Dedifferentiated amniotic fluid mesenchymal stem cell (primary cell): ENCODE measurements around the gene PPARD.
"Not testable (repeated sequence)": the region's sequence is repeated elsewhere in the genome, so short reads cannot be mapped to it uniquely, and the experiment has no call there.

ENCODE experiments used
- DNase-seq: peaks from one replicate; pipeline ENCODE4 v3.0.0-alpha.2; 2016; ENCODE audit errors: extremely low spot score

Gene PPARD

GRCh38 chr6:35438378-35439065, 96.2 kb downstream of the PPARD start:
- not testable (repeated sequence) for DNase-seq

GRCh38 chr6:35439308-35439707, 97.0 kb downstream of the PPARD start:
- no peak for DNase-seq

DNA sequence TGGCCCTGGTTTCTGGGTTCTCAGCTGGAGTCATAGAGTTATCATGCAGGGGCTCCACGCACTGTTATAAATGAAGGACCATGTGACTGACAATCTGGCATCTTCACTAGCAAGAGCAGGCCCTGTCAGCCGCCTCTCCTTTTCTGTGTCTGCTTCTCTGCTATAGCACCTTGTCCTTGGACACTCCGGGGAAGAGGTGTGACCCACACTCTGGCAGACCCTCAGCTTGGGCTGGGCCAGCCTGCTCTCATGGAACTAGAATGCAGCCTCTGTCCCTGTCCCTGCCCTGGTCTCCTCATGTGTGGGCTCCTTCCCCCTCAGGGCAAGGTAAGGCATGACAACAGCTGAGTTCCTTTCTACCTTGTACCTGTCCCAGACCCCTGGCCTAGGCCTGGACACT, 98.8 kb downstream of the PPARD start:
- DNase-seq: no peak

GRCh38 chr6:35441642-35442041, 99.3 kb downstream of the PPARD start:
- no peak for DNase-seq

GRCh38 chr6:35442693-35443092, 100.3 kb downstream of the PPARD start:
- DNase-seq: no peak

DNA sequence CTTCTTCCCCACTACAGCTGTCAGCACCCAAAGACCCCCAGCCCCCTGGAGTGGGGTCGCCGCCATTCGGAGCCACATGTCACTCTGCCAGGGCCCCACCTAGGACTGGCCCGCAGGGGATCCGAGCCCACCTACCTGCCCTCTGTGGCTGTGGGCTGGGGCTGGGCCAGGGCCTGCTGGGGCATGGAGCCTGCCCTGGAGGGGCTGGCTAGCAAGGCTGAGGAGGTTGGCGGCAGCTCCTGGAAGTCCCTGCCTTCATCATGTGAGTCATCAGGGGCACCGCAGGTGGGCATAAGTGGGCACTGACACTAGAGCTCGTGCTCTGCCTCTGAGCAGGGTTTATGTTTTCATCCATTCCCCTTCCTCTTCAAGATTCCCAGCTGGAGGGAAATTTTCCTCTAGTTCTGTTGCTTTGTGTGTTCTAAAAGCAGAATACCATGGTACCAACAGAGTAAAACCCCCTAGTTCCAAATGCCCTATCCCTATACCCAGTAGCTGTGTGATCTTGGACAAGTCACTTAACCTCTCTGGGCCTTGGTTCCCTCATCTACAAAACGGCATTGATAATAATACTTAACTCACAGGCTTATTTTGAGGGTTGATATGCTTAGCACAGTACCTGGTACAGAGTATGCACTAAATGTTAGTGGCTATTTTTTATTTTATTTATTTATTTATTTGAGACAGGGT, 101.1 kb downstream of the PPARD start:
- DNase-seq: no peak

DNA sequence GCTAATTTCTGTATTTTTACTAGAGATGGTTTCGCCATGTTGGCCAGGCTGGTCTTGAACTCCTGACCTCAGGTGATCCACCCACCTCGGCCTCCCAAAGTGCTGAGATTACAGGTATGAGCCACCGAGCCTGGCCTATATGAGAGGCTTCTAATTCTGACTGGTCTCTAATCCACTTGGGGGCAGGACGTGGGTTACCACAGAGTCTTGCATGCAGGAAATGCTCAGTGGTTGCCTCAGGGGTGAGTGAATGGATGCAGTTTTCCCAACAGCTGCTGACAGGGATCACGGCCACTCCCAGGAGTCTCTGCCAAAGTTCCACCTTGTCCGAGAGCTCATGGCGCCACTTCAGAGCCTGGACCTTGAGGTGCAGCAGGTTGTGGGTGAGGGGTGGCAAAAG, 103.3 kb downstream of the PPARD start:
- no peak for DNase-seq

GRCh38 chr6:35448191-35448590, 105.8 kb downstream of the PPARD start:
- DNase-seq: no peak

DNA sequence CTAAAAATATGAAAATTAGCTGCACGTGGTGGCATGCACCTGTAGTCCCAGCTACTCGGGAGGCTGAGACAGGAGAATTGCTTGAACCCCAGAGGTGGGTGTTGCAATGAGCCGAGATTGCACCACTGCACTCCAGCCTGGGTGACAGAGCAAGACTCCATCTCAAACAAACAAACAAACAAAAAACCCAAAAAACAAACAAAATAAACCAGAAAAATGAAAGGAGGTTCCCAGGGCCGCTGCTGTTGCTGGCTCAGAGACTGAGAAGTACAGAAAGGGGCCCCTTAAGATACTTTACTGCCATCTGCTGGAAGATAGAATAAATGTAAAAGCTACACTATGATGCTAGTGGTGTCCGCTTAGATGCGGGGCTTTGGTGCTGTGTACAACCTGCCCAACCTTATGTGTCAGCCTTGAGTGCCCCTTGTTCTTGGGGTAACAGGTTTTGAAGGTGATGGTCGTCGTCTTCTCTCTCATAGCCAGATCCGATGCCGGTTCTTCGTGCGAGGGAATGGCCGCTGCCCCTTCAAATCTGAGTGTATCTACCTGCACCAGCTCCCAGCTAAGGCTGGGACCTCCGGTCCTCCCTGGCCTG, 107.0 kb downstream of the PPARD start:
- DNase-seq: peak; percentile 85

DNA sequence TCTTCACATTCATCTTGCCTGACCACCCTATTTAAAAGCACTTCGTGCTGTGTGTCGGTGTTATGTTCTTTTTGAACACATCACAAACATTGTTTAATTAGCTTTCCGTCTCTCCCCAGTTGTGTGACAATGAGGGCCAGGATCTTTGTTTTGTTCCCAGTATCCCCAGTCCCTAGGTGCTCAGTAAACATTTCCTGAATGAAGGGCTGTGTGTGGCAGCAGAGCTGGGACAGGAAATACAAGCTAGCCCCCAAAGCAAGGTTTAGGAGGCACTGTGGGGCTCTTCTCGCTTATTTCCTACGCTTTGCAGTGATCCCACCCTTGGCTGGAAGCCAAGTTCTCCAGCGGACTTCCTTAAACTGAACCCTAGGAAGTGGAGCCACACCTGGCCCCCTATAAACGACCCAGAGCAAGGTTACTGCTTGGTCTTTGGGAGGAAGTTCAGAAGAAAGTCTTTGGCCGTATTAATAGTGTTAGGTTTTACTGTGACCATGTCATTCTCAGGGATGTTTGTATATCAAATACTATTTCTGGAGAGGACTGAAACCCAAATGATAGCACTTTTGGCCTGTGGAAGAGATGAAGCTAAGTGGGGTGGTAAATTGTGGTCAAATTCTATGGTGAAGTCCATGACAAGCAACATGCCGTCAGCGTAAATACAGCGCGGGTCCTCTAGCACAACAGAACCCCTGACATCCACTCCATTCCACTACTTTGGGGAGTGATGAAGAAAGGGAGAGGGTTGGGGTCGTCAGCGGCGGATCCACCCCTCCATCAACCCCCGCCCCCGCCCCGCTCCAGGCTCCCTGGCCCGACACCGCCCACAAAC, 109.2 kb downstream of the PPARD start:
- no peak for DNase-seq

- peak; percentile 85 for DNase-seq
These were observed 110.1 kb downstream of the PPARD start, which contains the start of gene FANCE for GRCh38 chr6:35452183-35453090. FANCE (plus strand) TSS chr6:35452338; CDS start chr6:35452546, 208 bp downstream.

DNA sequence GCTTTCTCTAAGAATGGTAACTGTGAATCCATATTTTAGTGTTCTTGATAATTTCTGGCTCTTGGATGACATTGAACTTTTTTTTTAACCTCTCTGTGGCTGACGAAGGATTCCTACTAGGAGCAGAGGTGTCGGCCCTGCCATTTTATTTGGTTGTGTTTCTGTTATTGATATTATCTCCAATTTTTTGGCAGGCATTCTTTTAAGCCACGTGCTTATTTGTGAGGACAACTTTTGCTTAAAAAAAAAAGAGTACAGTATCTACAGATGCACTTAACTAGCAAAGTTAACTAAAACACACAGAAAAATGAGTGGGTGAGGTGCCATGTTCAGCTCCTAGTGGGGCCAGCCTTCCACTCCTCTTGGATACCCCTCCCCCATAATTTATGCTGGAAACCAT, 110.9 kb downstream of the PPARD start:
- no peak for DNase-seq

- no peak for DNase-seq
These were observed 112.2 kb downstream of the PPARD start for GRCh38 chr6:35454391-35455110.

DNA sequence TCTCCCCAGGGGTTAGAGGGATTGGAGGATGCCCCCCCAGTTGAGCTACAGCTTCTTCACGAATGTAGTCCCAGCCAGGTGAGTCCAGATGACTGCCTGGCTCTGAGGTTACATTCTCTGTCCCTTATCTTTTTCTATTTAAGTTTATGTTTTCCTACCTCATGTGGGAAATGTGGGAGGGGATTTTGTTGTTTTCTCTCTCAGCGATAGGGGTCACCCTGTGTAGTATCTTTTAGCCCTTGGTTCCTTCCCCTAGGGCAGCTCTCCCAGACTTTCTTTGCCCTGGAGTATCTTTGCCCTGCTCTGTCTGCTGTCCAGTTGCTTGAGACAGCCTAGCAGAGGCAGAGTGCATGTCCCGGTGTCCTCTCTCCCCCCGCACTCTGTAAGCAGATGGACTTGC, 115.5 kb downstream of the PPARD start:
- DNase-seq: no peak

DNA sequence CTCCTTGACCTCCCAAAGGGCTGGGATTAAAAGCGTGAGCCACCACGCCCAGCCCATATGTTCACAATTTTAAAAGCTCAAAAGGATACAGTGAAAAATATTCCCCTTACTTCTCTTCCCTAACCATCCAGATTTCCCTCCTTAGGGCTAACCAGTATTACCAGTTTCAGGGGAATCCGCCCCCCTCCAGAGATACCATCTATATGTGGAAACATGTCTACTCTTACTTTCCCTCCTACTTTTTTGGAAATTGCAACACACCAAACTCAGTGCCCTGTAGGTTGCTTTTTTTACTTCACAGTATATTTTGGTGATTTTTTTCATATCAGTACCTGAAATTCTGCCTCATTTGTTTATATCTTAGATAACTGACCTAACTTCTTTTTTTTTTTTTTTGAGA, 118.9 kb downstream of the PPARD start:
- no peak for DNase-seq

GRCh38 chr6:35463292-35463691, 120.9 kb downstream of the PPARD start:
- DNase-seq: no peak

GRCh38 chr6:35465646-35466045, 123.3 kb downstream of the PPARD start:
- DNase-seq: no peak

DNA sequence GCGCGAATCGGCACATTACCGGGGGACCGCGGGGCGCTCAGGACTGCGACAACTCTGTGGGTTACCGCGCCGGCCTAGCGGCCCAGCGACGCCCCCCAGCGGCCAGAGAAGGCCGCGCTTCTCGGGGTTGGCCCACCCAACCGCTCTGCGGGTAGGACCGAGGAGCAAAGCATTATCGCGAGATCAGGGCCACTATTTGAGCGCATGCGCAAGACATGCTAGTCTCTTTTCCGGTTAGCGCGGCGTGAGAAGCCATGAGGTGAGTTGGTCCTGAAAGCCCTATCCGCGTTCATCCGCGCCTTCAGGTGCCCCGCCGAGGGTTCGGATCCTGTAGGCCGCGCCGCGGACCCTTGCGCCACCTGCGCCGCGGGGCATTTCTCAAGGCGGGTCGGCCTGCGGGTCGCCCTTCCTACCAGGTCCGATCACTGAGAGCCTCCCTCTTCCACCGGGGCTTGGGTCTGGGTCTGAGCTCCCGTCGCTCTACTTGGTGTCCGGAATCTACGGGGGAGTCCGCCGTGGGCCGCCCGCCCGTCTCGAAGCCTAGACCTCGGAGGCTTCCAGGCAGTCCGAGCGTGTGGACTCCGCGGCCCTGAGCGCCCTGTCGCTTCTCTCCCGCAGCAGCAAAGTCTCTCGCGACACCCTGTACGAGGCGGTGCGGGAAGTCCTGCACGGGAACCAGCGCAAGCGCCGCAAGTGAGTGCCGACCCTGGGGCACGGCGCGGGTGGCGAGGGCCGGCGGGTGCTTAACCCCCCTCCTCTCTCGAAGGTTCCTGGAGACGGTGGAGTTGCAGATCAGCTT, 126.0 kb downstream of the PPARD start, which contains the start of gene RPL10A:
TSS of gene RPL10A (plus strand) at position 221 of the 799 bp plus-strand sequence. CDS start at position 255, 34 bp downstream.
- DNase-seq: peak; percentile 97

DNA sequence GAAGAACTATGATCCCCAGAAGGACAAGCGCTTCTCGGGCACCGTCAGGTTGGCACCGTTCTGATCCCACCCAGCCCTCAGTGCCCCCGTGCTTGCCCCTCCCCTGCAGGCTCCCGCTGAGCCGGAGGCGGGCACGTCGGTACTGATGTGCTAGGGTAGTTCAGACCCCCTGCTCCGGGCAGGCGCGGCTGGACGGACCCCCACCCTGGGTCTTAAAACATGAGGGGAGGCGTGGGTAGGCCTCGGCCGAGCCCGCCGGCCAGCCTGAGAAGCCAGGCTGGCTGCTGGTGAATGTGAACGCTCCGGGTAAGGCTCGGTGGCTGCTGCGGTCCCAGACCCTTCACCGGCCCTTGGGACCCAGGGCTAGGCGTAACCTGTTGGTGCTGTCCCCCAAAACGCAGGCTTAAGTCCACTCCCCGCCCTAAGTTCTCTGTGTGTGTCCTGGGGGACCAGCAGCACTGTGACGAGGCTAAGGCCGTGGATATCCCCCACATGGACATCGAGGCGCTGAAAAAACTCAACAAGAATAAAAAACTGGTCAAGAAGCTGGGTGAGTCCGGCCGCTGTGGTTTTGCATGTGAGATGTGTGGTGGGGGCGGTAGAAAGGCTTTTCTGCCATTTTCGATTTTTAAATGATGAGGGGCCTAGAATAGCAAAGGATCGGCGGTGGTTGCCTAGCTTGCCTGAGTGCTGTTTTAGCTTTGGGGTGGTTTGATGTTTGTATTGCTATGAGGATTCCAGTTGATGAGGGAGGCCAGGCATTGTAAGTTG, 126.8 kb downstream of the PPARD start:
- no peak for DNase-seq
